GM12872 (cell line): ENCODE data around the gene SGSH.

Experiments
- TF ChIP-seq, protein P1 (sequence below): IDR thresholded peaks from 3 replicates; pipeline ENCODE4 v1.5.1; 2011; ENCODE audit warnings: low read depth, mild to moderate bottlenecking, low read length, moderate library complexity; ENCODE audit not compliant: insufficient read depth

SGSH gene

DNA sequence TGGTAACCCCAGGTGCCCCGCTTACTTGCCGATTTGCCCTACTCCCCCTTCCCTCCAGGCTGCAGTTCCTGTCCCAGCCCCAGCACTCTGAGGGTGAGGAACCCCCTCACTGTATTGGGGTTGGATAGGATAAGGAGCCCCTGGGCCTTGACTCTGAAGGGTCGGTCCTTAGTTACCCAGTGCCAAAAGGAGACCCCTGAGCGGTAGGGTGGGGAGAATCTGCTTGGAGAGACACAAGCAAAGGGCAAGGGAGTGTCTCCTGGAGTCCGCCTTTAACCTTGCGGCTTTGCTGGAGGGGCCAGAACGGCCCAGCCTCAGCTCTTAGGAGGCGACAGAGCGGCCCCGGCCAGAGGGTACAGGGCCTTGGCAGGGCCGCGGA, 37.3 kb downstream of the SGSH start:
- TF ChIP-seq, protein P1, sequence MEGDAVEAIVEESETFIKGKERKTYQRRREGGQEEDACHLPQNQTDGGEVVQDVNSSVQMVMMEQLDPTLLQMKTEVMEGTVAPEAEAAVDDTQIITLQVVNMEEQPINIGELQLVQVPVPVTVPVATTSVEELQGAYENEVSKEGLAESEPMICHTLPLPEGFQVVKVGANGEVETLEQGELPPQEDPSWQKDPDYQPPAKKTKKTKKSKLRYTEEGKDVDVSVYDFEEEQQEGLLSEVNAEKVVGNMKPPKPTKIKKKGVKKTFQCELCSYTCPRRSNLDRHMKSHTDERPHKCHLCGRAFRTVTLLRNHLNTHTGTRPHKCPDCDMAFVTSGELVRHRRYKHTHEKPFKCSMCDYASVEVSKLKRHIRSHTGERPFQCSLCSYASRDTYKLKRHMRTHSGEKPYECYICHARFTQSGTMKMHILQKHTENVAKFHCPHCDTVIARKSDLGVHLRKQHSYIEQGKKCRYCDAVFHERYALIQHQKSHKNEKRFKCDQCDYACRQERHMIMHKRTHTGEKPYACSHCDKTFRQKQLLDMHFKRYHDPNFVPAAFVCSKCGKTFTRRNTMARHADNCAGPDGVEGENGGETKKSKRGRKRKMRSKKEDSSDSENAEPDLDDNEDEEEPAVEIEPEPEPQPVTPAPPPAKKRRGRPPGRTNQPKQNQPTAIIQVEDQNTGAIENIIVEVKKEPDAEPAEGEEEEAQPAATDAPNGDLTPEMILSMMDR, result no peak

DNA sequence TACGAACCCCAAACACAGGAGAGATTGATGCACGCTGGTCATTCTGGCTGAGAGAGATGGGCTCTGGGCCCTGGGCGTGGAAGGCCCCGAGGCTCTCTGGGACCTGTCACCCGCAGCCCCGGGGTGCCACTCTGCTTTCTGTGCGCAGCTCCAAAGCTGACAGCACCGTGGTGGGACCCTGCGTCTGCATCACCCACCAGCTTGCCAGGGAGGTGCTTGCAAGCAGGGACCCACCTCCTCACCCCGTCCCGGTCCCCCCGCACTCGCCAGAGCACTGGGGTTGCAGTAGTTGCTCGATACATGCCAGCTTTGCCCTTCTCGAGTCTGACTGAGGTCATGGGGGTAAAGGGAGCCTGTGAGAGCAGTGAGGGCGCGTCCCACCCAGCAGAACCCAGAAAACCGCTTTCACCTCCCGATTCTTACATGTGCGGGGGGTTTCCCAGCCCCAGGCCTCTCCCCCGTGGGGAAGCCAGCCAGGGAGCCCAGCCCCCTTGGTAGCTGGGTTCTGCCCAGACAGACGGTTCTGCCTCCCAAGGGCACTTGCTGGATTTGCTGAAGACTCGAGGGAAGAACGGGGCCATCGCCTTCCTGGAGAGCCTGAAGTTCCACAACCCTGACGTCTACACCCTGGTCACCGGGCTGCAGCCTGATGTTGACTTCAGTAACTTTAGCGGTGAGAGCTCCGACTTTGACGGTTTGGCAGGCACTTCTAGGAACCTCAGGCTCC, 37.9 kb downstream of the SGSH start:
- TF ChIP-seq, protein P1, result no peak

DNA sequence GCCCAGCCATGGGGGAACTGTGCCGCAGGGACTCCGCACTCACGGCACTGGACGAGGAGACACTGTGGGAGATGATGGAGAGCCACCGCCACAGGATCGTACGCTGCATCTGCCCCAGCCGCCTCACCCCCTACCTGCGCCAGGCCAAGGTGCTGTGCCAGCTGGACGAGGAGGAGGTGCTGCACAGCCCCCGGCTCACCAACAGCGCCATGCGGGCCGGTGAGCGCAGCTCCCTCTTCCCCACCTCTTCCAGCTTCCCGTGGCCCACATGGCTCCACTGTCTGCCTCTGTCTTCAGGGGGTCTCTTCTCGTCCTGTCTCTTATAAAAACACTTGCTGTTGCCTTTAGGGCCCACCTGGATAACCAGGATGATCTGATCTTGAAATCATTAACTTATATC, 38.7 kb downstream of the SGSH start:
- TF ChIP-seq, protein P1, result no peak

DNA sequence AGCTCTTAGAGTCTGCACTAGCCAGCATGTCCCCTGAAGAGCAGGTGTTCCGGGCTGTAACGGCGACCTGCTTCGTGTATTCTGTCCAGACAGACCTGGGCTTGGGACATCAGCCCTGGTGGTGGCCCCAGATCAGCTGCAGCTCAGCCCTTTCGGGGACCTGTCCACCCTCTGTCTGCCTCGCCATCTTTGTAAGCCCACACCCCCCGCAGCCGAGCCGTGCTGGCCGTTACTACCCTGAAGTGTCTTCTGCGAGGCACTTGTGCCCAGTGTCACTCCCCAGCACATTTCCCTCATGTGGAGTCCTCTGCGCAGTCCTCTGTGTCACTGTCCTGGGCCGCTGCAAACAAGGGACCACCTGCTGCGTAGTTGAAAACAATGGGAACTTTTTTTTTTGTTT, 39.9 kb downstream of the SGSH start:
- TF ChIP-seq, protein P1, result no peak

DNA sequence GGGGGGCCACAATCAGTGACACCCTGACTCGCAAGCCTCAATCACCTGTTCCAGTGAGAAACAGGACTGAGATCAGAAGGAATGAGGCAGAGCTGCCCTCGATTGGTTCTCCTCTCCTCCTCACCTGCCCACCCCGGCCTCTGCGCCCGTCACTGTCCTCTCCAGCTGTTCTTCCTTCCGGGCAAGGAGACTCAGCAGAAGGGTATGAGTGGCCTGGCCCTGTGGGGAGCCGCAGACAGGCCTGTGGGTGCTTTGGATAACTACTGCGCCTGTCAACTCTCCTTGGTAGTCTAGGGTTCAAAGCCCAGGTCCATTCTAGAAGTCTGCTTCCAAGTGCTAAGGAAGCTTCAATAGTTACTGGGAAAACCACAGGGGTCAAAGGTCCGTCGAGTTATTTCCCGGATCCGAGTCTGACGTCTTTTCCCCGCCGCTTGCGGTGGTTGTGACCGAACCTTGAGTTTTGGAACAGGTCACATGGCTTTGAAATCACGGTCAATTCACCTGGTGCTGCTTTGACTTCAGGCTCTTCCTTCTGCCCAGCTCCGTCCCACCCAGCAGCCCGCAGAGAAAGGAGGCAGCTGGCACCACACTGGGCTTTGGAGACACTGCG, 42.0 kb downstream of the SGSH start:
- TF ChIP-seq, protein P1, result no peak

DNA sequence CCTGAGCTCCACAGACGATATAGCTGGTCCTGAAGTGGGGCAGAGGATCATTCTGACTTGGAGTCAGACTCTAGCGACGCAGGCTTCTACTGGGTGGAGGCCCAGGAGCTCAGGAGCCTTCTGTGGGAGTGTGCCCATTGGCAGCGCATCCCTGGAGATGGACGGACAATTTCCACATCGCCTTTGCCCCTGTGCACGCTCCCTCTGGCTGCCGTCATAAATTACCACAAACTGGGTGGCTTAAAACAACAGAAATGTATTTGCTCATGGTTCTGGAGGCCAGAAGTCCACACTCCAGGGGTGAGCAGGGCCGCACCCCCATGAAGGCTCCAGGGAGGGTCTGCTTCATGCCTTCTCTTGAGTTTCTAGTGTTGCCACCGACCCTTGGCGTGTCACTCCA, 43.4 kb downstream of the SGSH start:
- TF ChIP-seq, protein P1, result no peak

DNA sequence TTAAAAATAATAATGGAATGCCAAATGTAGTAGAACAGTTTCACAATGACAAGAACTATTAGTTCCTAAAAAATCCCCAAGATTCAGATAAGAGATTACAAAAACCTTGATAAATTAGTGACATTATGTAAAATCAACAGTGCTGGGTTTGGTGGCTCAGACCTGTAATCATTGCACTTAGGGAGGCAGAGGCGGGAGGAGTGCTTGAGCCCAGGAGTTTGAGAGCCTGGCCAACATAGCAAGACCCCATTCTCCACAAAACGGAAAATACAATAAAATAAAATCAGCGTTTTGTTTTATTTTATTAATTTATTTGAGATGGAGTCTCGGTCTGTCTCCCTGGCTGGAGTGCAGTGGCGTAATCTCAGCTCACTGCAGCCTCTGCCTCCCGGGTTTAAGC, 46.2 kb downstream of the SGSH start:
- TF ChIP-seq, protein P1, result no peak
